ENCODE results near the gene MIOS.
A peak's percentile ranks its signal among the peaks of the same experiment; 100 is the strongest.

Gene MIOS

DNA sequence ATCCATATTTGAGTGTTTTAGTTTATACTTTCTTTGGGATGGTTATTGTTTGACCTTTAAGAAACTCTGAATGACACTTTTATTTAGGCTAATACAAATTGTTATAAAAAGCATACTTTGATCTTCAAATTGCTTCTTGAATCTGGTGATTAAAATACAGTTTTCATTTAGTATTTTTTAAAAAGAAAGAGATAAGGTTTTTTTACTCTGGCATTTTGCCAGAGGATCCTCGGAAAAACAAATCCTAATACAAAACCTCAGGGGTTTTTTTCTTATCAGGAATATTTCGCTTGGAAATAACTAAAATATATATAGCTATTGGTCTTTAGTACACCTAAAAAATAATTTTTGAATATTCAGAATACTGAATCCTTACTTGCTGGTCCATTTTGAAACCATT lies 17.0 kb downstream of the MIOS start:
- no peak for DNase-seq (ENCODE audit: low read depth)

DNA sequence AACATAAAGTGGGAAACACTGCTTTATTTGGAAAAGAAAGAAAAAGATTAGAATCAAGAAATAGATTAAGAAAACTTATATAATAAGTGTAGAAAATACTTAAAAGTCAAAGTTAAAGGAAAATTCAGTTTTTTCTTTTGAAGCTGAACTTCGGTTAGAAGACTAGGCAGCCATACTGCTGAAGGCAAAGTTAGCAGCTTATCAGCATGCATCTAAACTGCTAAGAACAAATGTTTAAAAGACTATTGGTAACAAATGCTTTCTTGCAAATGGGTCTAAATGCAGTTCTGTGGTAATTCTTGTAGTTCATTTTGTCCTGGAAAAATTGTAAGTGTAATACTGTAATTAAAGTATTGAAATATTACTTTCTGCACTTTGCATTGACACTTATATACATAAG lies 18.0 kb downstream of the MIOS start:
- no peak for DNase-seq (ENCODE audit: low read depth)

DNA sequence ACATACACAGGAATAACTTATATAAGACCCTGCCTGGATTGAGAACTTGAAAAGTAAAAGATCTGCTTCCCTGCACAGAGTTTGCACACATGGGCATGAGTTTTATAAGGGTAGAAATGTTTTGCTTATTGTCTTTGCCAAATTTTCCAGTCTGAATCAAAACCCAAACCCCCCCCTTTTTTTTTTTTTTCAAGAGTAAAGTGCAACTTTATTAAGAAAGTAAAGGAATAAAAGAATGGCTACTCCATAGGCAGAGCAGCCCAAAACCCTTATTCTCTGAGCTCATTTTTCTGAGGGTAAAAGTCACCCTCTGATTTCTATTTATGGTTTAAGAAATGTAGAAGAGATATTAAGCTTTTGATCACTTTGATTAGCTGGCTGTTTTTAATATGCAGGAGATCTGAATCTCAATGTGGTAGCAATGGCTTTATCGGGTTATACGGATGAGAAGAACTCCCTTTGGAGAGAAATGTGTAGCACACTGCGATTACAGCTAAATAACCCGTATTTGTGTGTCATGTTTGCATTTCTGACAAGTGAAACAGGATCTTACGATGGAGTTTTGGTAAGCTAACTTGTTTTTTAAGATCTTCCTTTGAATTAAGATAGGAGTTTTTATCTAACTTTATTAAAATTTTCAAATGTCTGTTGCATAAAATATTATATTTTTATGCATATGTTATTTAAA lies 18.7 kb downstream of the MIOS start:
- DNase-seq (ENCODE audit: low read depth) = no peak

DNA sequence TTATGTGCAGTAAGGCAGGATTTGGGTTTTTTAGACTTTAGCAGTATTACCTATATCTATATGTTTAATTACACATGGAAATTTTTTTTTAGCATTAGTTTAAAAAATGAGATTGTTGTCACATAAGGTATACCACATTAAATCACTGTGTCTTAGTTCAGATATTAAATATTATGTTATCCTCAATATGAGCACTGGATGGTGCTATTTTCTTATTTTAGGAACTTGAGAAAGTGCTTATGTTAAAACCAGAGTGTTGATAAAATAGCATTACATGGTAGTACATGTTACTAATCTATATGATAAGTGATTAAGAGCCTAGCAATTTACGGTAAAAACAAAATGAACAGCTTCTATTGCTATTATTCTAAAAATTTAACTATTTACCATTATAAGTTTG lies 28.8 kb downstream of the MIOS start:
- DNase-seq (ENCODE audit: low read depth) = no peak

DNA sequence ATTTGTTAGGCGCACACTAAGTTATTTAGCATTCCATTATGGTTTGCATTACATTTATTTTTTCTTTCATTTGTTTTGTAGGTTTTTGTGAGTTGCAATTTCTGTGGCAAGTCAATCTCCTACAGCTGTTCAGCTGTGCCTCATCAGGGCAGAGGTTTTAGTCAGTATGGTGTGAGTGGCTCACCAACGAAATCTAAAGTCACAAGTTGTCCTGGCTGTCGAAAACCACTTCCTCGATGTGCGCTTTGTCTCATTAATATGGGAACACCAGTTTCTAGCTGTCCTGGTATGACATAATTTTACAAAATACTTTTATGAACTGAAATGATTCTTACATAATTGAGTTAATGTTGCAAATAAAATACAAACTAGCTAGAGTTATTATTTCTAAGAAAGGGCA lies 29.5 kb downstream of the MIOS start:
- no peak for DNase-seq (ENCODE audit: low read depth)

DNA sequence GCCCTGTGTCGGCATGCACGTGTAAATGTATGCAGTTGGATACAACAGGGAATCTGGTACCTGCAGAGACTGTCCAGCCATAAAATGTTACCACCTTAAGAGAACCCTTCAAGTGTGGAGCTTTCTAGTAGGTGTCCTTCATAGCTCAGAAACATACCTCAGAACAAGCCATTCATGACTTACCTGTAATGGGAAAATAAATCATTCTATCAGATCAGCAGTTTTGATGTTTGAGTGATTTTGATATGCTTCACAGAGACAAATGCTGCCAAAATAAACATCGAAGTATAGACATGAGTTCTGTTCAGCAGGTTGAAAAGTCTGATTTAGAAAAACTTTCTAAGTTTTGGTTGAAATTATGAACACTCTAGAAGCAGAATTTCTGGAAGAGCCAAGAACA lies 40.3 kb downstream of the MIOS start:
- DNase-seq (ENCODE audit: low read depth) = no peak

DNA sequence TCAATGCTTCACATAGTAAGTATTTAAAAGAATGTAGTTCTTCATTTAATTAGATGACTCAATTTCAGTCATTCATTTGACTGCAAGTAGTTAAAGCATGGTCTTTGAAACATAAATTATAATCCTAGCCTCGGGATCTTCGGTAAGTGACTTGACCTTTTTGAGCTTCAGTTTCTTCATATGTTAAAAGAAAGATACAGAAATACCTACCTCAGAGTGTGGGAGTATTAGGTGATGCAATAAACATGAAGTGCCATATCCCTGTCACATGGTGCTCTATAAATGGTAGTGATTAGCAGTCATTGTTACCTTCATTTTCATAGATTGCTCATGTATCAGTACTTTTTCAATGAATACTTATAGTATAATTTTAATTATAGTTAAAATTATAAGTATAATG lies 42.6 kb downstream of the MIOS start:
- DNase-seq (ENCODE audit: low read depth) = no peak

DNA sequence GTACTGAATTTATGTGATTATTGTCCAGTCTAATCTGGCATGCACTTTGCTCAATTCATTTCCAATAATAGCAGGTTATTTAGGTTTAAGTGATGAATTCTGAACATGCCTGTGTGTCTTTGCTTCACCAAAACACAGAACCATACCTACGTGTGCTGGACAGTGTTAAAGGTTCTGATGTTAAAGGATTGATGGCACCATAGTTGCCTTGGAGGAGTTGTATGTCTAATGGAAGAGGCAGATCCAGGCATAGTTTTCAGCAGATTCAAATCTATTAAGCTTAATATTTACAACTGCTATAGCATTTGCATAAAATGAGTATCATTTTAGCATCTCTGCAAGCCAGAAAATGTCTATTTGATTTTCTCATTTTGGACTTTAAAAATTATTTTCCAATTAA lies 45.8 kb downstream of the MIOS start:
- no peak for DNase-seq (ENCODE audit: low read depth)

DNA sequence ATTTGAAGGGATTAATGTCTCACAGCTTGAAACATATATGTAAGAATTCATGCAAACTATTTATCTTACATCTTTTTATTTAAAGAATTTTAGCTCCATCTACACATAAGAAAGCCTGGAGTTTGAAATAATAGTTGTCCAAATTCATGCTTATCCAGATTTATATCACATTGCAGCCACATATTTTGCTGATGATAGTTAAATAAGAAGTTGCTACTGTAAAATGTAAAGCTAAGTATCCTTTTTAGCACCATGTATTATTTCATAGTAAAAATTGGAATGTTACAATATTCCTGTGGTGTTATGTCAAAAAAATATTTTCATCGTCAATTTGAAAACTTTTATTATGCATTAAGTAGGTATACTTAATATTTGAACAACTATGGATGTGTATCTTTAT lies 46.5 kb downstream of the MIOS start:
- no peak for DNase-seq (ENCODE audit: low read depth)

DNA sequence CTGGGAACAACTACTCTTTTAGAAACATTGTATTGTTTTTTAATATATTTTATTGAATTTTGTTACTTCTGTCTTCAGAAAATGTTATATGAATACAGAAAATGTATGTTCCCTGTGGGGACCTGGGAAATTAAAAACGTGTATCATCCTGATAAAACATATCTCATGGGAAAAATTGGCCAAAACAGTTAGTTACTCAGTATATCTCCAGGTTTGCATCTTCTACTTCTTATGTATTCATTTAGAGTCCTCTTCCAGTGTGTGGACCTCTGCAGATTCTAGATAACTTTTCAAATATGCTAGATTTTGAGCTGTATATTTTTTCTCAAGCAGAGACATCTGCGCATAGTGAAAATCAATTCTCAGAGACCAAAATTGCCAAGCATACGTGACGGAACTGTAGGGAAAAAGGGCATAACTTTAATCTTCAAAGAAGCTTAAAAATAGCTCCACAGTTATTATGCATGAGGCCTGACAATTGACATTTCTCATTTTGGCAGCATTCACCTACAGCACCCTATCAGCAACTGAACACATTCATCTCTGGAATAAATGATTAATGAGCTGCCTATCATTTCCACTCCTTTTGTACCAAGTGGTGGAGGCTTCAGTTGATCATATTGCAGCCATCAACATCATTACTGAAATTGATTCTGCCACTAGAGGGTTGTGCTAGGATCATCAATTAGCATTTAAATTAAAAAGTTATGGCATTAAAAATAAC lies 47.5 kb downstream of the MIOS start:
- DNase-seq (ENCODE audit: low read depth) = no peak

DNA sequence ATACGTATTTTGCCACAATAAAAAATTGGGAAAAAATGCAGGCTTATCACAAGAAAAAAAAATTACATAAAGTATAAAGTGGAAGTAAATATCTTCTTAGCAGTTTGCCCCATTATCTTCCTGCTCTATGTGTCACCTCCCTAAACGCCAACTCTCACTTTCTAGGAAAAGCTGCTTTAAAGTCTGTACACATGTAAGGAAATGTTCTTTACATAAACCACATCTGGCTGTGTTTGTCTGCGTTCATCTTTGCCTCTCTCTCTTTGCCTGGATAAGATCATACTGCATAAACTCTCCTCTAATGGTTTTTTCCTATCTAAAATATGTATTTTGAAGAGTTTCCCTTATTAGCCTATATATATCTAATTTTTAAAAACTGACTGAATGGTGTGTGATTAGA lies 50.9 kb downstream of the MIOS start:
- no peak for DNase-seq (ENCODE audit: low read depth)

DNA sequence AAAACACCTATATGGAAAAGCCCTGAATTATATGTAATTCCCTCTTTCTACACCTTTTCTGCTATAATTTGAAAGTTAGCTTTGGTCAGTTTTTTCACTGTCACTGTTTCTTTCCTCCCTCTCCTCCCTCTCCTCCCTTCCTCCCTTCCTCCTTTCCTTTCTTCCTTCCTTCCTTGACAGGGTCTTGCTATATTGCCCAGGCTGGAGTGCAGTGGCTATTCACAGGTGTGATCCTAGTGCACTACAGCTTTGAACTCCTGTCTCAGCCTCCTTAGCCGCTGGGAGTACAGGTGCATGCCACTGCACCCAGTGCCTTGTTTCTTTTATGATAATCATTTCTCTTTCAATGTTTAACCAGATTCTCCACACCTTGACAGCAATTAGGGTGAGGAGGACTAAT lies 51.7 kb downstream of the MIOS start:
- DNase-seq (ENCODE audit: low read depth) = no peak

DNA sequence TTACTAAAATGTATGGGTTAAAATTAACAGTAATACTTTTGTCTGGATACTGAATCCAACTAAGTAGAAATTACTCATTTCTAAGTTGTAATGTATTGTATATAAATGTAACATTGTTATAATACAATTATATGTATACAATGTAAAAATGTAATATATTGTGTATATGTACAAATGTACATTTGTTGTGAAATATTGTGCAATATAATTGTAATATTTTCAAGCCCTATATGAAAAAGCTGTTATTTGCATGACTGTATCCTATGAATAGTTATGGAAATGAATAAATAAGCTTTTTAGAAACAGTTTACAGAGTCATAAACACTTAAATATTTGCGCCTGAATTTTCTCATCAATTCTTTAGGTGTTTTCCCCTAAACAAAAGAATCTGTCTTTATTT lies 53.6 kb downstream of the MIOS start:
- DNase-seq (ENCODE audit: low read depth) = no peak

DNA sequence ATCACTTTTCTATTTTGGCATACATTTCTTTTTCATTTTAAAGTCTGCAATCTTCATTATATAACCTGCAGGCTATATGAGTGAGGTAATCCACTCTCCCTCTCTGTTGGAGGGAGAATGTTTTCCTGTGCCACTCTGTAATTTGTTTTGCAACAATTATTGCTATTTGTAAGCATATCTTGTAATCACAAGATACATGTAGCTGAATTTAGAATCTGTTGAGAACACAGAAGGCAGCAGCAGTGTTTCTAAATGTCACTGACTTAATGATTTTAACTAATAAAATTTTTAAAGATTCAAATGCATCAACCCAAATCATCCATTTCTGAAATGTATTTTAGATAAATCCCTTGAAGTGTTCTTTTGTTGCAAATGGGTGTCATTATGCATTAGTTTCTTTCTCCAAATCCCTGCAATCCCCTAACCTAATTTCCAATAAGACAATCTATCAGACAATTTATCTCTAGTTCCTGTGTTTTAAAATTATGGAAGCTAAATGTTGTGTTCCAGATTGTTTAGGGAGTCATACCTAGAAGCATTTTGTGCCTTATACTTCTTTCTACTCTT lies 54.0 kb downstream of the MIOS start:
- no peak for DNase-seq (ENCODE audit: low read depth)

DNA sequence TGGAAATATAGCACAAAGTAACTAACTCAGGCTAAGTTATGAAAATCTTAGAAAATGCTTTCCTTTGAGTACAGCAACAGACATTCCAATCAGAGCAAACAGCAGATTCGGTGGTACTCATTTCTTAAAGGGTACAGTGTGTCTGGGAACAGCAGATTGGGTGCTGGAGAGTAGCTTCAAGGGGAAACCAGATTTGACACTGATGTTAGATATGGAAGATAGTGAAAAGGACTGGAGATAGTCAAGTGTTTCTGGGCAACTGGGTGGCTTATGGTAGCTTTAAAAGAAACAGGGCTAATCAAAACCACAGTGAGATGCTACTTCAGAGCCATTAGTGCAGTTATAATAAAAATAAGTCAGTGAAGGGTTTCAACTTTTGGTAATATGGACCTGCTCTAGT lies 61.8 kb downstream of the MIOS start:
- no peak for DNase-seq (ENCODE audit: low read depth)

DNA sequence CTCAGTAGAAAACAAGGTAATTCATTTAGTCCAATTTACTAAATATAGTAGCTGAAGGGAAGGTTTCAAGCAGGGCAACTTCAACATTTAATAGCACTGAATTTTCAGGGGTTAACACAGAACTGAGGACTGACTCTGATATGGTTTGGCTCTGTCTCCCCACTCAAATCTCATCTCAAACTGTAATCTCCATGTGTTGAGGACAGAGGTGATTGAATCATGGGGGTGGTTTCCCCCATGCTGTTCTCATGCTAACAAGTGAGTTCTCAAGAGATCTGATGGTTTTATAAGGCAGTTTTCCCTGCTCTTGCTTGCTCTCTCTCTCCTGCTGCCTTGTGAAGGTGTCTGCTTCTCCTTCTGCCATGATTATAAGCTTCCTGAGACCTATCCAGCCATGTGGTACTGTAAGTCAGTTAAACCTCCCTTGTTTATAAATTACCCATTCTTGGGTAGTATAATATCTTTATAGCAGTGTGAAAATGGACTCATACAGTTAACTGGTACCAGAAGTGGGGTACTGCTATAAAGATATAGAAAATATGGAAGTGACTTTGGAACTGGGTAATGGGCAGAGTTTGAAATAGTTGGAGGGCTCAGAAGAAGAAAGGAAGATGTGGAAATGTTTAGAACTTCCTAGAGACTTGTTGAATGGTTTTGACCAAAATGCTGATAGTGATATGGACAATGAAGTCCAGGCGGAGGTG lies 64.1 kb downstream of the MIOS start:
- no peak for DNase-seq (ENCODE audit: low read depth)

DNA sequence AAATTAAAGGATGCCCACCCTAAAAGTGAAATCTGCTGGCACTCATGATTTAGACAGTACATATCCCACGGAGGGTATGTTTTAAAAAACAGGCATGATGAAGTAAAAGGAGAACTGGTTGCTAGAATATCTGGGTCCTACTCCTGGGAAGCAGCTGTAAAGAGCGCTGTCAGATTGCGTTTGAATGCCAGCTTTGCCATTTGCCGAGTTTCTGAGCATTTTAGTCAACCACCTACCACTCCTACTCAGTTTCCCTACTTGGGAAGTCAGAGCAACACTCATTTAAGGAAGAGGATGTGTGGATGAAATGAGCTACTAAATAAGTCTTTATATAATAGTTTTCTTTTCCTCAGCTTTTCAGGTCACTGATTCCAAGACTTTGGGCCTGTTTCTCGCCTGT lies 72.7 kb downstream of the MIOS start:
- no peak for DNase-seq (ENCODE audit: low read depth)

DNA sequence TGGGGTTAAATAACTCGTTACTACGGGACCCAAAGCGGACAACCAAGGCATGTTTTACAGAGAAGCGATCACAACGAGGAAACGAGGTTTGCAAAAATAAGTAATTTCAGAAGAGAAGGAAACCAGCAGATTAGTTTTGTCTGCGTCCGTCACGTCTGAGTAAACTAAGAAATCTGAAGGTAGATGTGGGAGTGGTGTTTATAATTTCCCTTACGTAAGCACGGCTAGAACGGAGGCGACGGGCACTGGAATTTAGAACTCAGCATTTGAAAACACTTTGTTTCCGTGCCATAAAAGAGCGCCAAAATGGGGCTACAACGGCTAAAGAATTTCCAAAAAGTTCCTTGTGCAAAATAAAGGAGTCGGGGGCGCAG lies 73.2 kb downstream of the MIOS start:
- DNase-seq (ENCODE audit: low read depth) = no peak

DNA sequence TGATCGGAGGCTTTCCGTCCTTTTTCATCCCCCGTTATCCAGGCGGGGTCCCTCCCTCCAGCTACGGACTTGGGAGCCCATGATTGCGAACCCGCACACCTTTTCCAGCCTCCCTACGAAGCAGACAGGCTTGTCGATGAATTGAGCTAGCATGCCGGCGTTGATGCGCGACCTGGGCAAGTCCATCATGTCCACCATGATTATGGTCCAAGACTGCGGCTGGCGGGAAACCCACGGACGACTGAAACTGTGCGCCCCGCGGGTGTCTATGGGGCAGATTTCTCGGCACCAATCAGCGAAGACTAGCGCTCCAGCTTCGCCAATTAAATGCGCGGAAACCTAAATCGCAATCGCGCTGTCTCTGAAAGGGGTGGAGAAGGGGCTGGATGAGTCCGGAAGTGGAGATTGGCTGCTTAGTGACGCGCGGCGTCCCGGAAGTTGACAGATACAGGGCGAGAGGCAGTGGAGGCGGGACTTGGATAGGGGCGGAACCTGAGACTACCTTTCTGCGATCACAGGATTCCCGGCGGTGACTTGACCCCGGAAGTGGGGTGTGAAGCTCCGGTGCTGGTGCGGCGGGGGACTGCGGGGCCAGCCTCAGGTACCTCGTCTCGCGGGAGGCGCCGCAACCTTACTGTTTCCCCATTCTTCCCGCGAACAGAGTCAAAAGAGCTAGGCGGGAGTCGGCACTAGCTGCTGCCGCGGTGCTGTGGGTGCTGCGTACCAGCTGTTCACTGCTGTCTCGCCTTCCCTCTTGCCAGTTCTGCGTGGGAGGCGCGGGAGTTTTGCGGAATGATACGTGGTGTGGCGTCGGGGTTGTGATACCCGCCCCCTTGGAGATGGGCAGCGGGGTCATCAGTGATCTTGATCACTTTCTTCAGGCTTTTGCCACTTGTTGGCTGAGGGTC lies 73.8 kb downstream of the MIOS start, which contains the start of gene UMAD1:
Gene UMAD1 (plus strand): TSS at position 532 of the 908 bp plus-strand sequence. CDS start 32,620 bp downstream, outside the sequence.
- DNase-seq (ENCODE audit: low read depth) = peak; percentile 95

DNA sequence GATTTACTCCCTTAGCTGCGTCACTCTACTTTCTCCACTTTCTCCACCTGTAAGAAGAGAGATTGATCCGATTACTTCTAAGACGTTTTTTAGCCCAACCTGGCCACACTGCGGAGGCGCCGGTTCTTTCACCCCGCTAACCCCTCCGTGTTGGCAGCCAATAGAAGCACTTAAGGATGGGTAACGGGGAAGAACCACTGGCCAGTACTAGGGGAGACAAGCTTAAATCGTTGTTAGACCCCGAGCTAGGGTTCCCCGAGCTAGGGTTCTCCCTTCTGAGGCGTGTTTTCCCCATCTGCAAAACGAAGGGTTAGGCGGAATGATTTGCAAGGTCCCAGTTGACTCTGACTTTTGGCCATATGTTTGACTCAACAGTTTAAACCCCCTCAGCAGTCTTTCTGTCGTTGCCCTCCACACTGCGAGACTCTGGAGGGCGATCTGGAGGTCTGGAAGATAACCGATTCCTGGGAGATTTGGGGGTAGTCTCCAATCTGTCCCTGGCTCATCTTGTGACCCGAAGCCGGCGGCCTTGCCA lies 74.5 kb downstream of the MIOS start:
- DNase-seq (ENCODE audit: low read depth) = no peak

DNA sequence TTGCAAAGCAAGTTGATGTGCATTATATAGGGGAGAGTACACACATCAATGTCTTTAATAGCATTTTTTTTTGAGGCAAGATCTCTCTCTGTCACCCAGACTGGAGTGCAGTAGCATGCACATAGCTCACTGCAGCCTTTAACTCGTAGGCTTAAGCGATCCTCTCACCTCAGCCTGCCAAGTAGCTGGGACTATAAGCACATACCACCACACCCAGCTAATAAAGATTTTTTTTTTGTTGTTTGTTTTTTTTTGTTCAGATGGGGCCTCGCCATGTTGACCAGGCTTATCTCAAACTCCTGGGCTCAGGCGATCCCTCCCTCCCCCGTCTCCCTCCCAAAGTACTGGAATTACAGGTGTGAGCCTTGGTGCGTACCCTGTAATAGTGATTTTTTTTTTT lies 75.4 kb downstream of the MIOS start:
- DNase-seq (ENCODE audit: low read depth) = no peak
